Thyroid gland (tissue), 4 donors: Measurements from ENCODE around the gene TMEM131. TPM values are rescaled to one million over a fixed set of nuclear protein-coding genes. Genes with fewer than 3 reads are reported as not detected.

ENCODE experiments used
- DNase-seq, 2 donors: peaks; one replicate each; pipeline ENCODE4 v3.0.0-alpha.2; 2019
- H3K27ac ChIP-seq, 3 donors: fragments of 200-600 bp; sonication (generic); 1 replicate in 2 of 3; 2 replicates in 1 of 3; pipeline ENCODE4 v1.5.1; 2016 to 2019; ENCODE audit warnings: mild to moderate bottlenecking in 1 of 3, moderate library complexity in 1 of 3
- H3K27me3 ChIP-seq: fragments of 200-600 bp; sonication (generic); one replicate; pipeline ENCODE4 v1.5.1; 2019
- H3K36me3 ChIP-seq, 2 donors: fragments of 200-600 bp; sonication (generic); one replicate each; pipeline ENCODE4 v1.5.1; 2016 to 2019
- H3K4me1 ChIP-seq, 2 donors: fragments of 200-600 bp; sonication (generic); one replicate each; pipeline ENCODE4 v1.5.1; 2017 to 2019
- H3K4me3 ChIP-seq, 3 donors: fragments of 200-600 bp; sonication (generic); replicated peaks in 1 of 3; 1 replicate in 2 of 3; 2 replicates in 1 of 3; pipeline ENCODE4 v1.5.1; 2016; ENCODE audit warnings: mild to moderate bottlenecking in 1 of 3
- H3K9me3 ChIP-seq: fragments of 200-600 bp; sonication (generic); one replicate; pipeline ENCODE4 v1.5.1; 2017
- POLR2A ChIP-seq, 2 donors: fragments of 450-650 bp; IDR thresholded peaks; one replicate each; pipeline ENCODE4 v1.6.1; 2017; ENCODE audit warnings: antibody characterized with exemption in 2 of 2, mild to moderate bottlenecking in 2 of 2, moderate library complexity in 1 of 2
- WGBS, 2 donors: methylation state at CpG; one replicate each; pipeline ENCODE4 v1.1.5; 2017; 5-methylcytosine and 5-hydroxymethylcytosine counted together
- intact Hi-C: fragments of 100-400 bp; cut with DNase I; formaldehyde crosslinking; loops from one replicate; pipeline ENCODE4 v1.15.1; 2023
- total RNA-seq, 4 donors: library from RNA; depleted of rRNA; stranded (reverse); fragments of >200 nt; gene quantifications; one replicate each; pipeline ENCODE4 v1.2.3, GENCODE V29; 2016
- TF ChIP-seq, protein P1 (sequence below), 6 experiments: fragments of 200-600 bp in 3 of 6; fragments of 450-650 bp in 3 of 6; sonication (generic) in 3 of 6; IDR thresholded peaks; one replicate each; pipeline ENCODE4 v1.5.1; 2016 to 2019; ENCODE audit warnings: antibody characterized with exemption in 6 of 6, mild to moderate bottlenecking in 2 of 6, inconsistent platforms in 1 of 6, moderate library complexity in 1 of 6

Gene TMEM131
- total RNA-seq, 4 donors from 2014 or later, result 28.6 to 47.0 (median 35.2) TPM

DNA sequence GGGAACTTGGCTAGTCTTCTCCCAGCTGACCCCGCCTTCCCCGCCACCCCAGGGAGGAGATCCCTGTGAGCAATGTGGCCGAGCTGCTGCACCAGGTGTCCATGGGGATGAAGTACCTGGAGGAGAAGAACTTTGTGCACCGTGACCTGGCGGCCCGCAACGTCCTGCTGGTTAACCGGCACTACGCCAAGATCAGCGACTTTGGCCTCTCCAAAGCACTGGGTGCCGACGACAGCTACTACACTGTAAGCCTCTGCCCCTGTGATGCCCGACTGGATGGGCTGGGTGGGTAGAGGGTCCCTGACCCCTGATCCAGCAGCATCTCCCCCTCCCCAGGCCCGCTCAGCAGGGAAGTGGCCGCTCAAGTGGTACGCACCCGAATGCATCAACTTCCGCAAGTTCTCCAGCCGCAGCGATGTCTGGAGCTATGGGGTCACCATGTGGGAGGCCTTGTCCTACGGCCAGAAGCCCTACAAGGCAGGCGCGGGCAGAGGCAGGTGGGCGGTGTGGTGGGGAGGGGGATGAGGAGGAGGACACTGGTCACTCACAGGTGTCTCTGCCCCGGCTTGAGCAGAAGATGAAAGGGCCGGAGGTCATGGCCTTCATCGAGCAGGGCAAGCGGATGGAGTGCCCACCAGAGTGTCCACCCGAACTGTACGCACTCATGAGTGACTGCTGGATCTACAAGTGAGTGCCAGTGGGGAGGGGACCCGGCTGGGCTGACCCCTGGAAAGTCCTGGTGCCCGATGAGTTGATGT lies 258.1 kb downstream of the TMEM131 start:
- Histone ChIP-seq H3K27me3 (no peaks in the 10 kb centered on the region), H3K36me3 (no peaks in the 10 kb centered on the region), H3K27ac (no peak overlapping the region), H3K9me3 (no peaks in the 10 kb centered on the region), H3K4me1 (no peaks in the 10 kb centered on the region), H3K4me3 (no peak overlapping the region)
- intact Hi-C loops, result no loop called here
- WGBS, 2 donors, result 86 to 93% methylated on average over 26 to 27 of the region's 32 CpGs
- TF ChIP-seq POLR2A (IDR thresholded peaks at IDR 0.05), result no peak
- TF ChIP-seq, protein P1, sequence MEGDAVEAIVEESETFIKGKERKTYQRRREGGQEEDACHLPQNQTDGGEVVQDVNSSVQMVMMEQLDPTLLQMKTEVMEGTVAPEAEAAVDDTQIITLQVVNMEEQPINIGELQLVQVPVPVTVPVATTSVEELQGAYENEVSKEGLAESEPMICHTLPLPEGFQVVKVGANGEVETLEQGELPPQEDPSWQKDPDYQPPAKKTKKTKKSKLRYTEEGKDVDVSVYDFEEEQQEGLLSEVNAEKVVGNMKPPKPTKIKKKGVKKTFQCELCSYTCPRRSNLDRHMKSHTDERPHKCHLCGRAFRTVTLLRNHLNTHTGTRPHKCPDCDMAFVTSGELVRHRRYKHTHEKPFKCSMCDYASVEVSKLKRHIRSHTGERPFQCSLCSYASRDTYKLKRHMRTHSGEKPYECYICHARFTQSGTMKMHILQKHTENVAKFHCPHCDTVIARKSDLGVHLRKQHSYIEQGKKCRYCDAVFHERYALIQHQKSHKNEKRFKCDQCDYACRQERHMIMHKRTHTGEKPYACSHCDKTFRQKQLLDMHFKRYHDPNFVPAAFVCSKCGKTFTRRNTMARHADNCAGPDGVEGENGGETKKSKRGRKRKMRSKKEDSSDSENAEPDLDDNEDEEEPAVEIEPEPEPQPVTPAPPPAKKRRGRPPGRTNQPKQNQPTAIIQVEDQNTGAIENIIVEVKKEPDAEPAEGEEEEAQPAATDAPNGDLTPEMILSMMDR (IDR thresholded peaks at IDR 0.05), result no peak
- DNase-seq, result no peak

DNA sequence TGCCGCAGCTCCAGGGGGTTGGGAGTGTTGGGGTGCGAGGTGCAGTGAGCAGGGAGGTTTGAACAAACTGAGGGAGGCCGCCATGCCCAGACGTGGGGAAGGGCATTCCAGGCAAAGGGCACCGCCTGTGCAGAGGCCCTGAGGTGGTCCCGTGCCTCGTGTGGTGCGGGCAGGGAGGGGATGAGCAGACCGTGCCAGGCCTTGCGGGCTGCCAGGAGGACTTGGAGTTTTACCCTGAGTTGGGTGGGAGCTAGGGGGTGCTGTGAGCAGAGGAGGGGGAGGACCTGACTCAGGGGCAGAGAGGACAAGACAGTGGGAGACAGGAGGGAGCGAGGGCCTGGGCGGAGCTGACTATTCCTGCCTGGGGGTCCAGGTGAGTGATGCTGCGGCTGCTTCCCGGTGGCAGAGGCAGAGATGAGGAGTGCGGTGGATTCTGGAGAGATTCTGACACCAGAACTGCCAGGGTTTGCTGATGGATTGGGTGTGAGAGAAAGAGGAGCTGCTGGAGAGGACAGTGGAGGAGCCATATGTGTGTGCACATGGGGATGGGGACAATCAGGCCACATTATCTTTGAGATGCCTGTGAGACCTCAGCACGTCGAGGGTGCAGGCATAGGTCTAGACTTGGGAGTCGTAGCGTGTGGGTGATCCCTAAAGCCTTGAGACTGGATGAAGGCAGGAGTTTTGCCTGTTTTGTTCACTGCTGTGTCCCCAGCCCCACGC lies 259.0 kb downstream of the TMEM131 start:
- no peaks in the 10 kb centered on the region for H3K9me3 ChIP-seq
- H3K27ac ChIP-seq, result no peak overlapping the region
- intact Hi-C loops, result no loop called here
- H3K36me3 ChIP-seq, result no peaks in the 10 kb centered on the region
- TF ChIP-seq, protein P1 (IDR thresholded peaks at IDR 0.05), result no peak
- no peak for TF ChIP-seq POLR2A (IDR thresholded peaks at IDR 0.05)
- no peaks in the 10 kb centered on the region for H3K4me1 ChIP-seq
- H3K4me3 ChIP-seq, result no peak overlapping the region
- no peaks in the 10 kb centered on the region for H3K27me3 ChIP-seq
- WGBS, 2 donors, result 85% methylated on average over 19 to 20 of the region's 20 CpGs
- no peak for DNase-seq

DNA sequence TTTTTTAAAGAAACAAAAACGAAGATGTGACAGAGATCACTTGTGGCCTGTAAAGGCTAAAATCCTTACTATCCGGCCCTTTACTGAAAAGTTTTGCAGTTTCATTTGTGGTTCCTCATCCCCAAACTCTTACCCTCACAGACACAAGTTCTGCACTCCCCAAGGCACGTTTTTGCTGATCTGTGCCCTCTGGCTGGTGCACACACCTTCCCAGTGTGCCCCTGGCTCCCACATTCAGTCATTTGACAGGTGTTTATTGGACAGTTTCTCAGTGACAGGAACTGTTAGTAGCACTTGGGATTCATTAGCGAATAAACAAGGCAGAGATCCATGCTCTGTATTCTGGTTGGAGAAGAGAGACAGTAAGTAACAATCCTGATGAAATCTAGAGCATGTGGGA lies 259.6 kb downstream of the TMEM131 start:
- 72 to 76% methylated on average over 4 of the region's 4 CpGs for WGBS, 2 donors
- intact Hi-C loops, result no loop called here
- H3K4me1 ChIP-seq, result no peaks in the 10 kb centered on the region
- H3K4me3 ChIP-seq, result no peak overlapping the region
- no peak for DNase-seq
- H3K27ac ChIP-seq, result no peak overlapping the region
- H3K27me3 ChIP-seq, result no peaks in the 10 kb centered on the region
- H3K36me3 ChIP-seq, result no peaks in the 10 kb centered on the region
- H3K9me3 ChIP-seq, result no peaks in the 10 kb centered on the region
- TF ChIP-seq POLR2A (IDR thresholded peaks at IDR 0.05), result no peak

DNA sequence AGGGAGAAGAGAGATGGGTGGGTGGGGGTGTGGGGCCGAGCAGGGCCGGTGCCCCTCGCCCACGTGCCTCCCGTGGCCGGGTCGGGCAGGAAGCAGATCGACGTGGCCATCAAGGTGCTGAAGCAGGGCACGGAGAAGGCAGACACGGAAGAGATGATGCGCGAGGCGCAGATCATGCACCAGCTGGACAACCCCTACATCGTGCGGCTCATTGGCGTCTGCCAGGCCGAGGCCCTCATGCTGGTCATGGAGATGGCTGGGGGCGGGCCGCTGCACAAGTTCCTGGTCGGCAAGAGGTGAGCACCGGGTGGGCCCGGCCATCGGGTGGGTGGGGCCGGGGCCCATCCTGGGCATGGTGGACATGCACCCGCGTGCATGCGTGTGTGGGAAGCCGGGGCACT lies 260.6 kb downstream of the TMEM131 start:
- H3K4me3 ChIP-seq, result no peak overlapping the region
- no peaks in the 10 kb centered on the region for H3K4me1 ChIP-seq
- DNase-seq, result no peak
- H3K27ac ChIP-seq, result no peak overlapping the region
- 97 to 99% methylated on average over 25 to 26 of the region's 29 CpGs for WGBS, 2 donors
- no peaks in the 10 kb centered on the region for H3K9me3 ChIP-seq
- intact Hi-C loops, result no loop called here
- no peaks in the 10 kb centered on the region for H3K36me3 ChIP-seq
- no peaks in the 10 kb centered on the region for H3K27me3 ChIP-seq
- no peak for TF ChIP-seq POLR2A (IDR thresholded peaks at IDR 0.05)
- TF ChIP-seq, protein P1 (IDR thresholded peaks at IDR 0.05), result no peak

DNA sequence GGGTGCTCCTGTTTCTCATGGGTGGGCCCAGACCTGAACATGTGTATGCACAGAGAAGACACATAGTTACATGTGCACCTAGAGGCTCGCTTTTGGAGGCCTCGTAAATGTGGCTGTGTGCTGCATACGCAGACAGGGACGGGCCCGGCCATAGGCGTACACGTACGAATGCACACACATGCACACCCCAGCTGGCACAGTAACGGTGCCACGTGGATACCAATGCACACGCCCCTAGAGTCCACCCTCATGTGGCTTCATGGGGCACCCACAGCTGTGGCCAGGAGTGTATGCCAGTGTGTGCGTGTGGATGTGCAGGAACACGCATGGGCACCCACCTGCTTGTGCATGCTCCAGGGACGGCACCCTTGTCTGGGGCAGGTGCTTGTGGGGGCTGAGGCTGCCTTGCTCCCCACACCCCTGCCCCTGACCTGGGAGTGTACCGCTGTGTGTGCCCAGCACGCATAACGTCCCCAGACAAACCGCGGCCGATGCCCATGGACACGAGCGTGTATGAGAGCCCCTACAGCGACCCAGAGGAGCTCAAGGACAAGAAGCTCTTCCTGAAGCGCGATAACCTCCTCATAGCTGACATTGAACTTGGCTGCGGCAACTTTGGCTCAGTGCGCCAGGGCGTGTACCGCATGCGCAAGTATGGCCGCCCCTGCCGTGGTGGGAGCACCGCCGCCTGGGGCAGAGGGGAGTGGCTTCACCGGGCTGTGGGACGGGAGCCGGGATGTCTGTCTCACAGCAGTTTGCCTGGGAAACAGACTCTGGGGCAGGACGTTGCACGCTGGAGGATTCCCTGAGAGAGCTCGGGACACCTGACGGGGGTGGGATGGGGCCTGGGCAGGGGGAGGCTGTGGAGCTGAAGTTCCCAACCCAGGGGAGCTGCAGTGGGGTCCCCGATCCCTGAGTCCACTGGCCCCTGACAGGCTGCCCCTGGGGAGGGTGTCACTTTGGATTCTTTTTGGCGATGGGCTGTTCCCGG lies 261.4 kb downstream of the TMEM131 start:
- no peaks in the 10 kb centered on the region for H3K36me3 ChIP-seq
- no peaks in the 10 kb centered on the region for H3K4me1 ChIP-seq
- 88 to 93% methylated on average over 10 to 32 of the region's 44 CpGs for WGBS, 2 donors
- H3K27me3 ChIP-seq, result no peaks in the 10 kb centered on the region
- no peak for TF ChIP-seq POLR2A (IDR thresholded peaks at IDR 0.05)
- TF ChIP-seq, protein P1 (IDR thresholded peaks at IDR 0.05), result no peak
- no peak overlapping the region for H3K27ac ChIP-seq
- no peak for DNase-seq
- no peaks in the 10 kb centered on the region for H3K9me3 ChIP-seq
- intact Hi-C loops, result no loop called here
- H3K4me3 ChIP-seq, result no peak overlapping the region
